H1 (cell line): ENCODE data around the gene PAFAH1B1.

Source experiments
- BACH1 ChIP-seq: IDR thresholded peaks from 2 replicates; pipeline ENCODE4 v1.6.1; 2012; ENCODE audit warnings: low read length, improper control_type of control experiment
- CHD2 ChIP-seq: IDR thresholded peaks from 2 replicates; pipeline ENCODE4 v1.6.1; 2012; ENCODE audit warnings: low read length, improper control_type of control experiment
- CTCF ChIP-seq, 3 experiments: IDR thresholded peaks; 1 replicate in 2 of 3; 2 replicates in 1 of 3; pipeline versions ENCODE4 v1.5.1 to v1.6.1; 2011; ENCODE audit warnings: low read length in 3 of 3, mild to moderate bottlenecking in 3 of 3, inconsistent platforms in 2 of 3, low read depth in 1 of 3, moderate library complexity in 1 of 3; ENCODE audit not compliant: insufficient read depth in 1 of 3; ENCODE audit errors: control extremely low read depth in 1 of 3
- EZH2 ChIP-seq: fragments of 200-600 bp; sonication (generic); IDR thresholded peaks from 2 replicates; pipeline ENCODE4 v1.7.1; 2012; ENCODE audit warnings: low read depth, mild to moderate bottlenecking, moderate library complexity, low read length, inconsistent platforms; ENCODE audit not compliant: severe bottlenecking
- MAFK ChIP-seq: IDR thresholded peaks from 2 replicates; pipeline ENCODE4 v1.6.1; 2012; ENCODE audit warnings: low read depth, mild to moderate bottlenecking, improper control_type of control experiment, low read length
- POLR2A ChIP-seq, 2 experiments: IDR thresholded peaks; 1 replicate in 1 of 2; 2 replicates in 1 of 2; pipeline ENCODE4 v1.6.1; 2011; ENCODE audit warnings: low read depth in 2 of 2, low read length in 2 of 2, mild to moderate bottlenecking in 2 of 2; ENCODE audit errors: control extremely low read depth in 1 of 2
- POLR2AphosphoS5 ChIP-seq: IDR thresholded peaks from 2 replicates; pipeline ENCODE4 v1.6.1; 2011; ENCODE audit warnings: low read depth, low read length
- RAD21 ChIP-seq, 2 experiments: IDR thresholded peaks in 1 of 2; conservative IDR thresholded peaks in 1 of 2; 2 replicates each; pipeline ENCODE4 v1.6.1; 2011; ENCODE audit warnings: low read depth in 2 of 2, low read length in 2 of 2, improper control_type of control experiment in 1 of 2, inconsistent platforms in 1 of 2, mild to moderate bottlenecking in 1 of 2, moderate library complexity in 1 of 2
- RBBP5 ChIP-seq: IDR thresholded peaks from 2 replicates; pipeline ENCODE4 v1.7.1; 2012; ENCODE audit warnings: low read depth, mild to moderate bottlenecking, inconsistent platforms, low read length, moderate library complexity, borderline replicate concordance
- RFX5 ChIP-seq: IDR thresholded peaks from 2 replicates; pipeline ENCODE4 v1.6.1; 2011; ENCODE audit warnings: low read depth, low read length, improper control_type of control experiment, borderline replicate concordance
- SIN3A ChIP-seq, 2 experiments: IDR thresholded peaks in 1 of 2; conservative IDR thresholded peaks in 1 of 2; 2 replicates each; pipeline ENCODE4 v1.6.1; 2011 to 2012; ENCODE audit warnings: low read length in 2 of 2, improper control_type of control experiment in 1 of 2, low read depth in 1 of 2, mild to moderate bottlenecking in 1 of 2
- SIX5 ChIP-seq: IDR thresholded peaks from 2 replicates; pipeline ENCODE4 v1.6.1; 2011; ENCODE audit warnings: mild to moderate bottlenecking, low read depth, low read length
- USF2 ChIP-seq: IDR thresholded peaks from 2 replicates; pipeline ENCODE4 v1.6.1; 2011; ENCODE audit warnings: low read length, improper control_type of control experiment

- TF ChIP-seq CTCF (IDR thresholded peaks at IDR 0.05; ENCODE audit: control extremely low read depth in 1 of 3, insufficient read depth in 1 of 3, low read depth in 1 of 3, low read length in 3 of 3): no peak
- TF ChIP-seq RFX5: no peak
- no peak for TF ChIP-seq RBBP5
- no peak for TF ChIP-seq CHD2
- TF ChIP-seq BACH1: no peak
- no peak for TF ChIP-seq POLR2A (IDR thresholded peaks at IDR 0.05; ENCODE audit: control extremely low read depth in 1 of 2, low read depth in 2 of 2, low read length in 2 of 2)
- TF ChIP-seq MAFK: no peak
- TF ChIP-seq POLR2AphosphoS5: no peak
- TF ChIP-seq SIX5: no peak
- TF ChIP-seq RAD21 (IDR thresholded peaks at IDR 0.05 in 1 of 2, conservative IDR thresholded peaks at IDR 0.05 in 1 of 2; ENCODE audit: low read depth in 2 of 2, low read length in 2 of 2): no peak
- no peak for TF ChIP-seq SIN3A (conservative IDR thresholded peaks at IDR 0.05 in 1 of 2, IDR thresholded peaks at IDR 0.05 in 1 of 2; ENCODE audit: low read depth in 1 of 2, low read length in 2 of 2)
- no peak for TF ChIP-seq USF2
- no peak for TF ChIP-seq EZH2
Measured at GRCh38 chr17:2710071-2710802, 116.8 kb downstream of the PAFAH1B1 start.
